Stimulated activated CD8-positive, alpha-beta memory T cell treated with anti-CD3 and anti-CD28 coated beads, Interleukin-7, amount 100 ng/mL, for 24 hours (primary cell): ENCODE data around the gene SLC4A1.

Source experiments
- DNase-seq: peaks from one replicate; pipeline ENCODE4 v3.0.0-alpha.2; 2020; ENCODE audit warnings: low read depth

The SLC4A1 gene

DNA sequence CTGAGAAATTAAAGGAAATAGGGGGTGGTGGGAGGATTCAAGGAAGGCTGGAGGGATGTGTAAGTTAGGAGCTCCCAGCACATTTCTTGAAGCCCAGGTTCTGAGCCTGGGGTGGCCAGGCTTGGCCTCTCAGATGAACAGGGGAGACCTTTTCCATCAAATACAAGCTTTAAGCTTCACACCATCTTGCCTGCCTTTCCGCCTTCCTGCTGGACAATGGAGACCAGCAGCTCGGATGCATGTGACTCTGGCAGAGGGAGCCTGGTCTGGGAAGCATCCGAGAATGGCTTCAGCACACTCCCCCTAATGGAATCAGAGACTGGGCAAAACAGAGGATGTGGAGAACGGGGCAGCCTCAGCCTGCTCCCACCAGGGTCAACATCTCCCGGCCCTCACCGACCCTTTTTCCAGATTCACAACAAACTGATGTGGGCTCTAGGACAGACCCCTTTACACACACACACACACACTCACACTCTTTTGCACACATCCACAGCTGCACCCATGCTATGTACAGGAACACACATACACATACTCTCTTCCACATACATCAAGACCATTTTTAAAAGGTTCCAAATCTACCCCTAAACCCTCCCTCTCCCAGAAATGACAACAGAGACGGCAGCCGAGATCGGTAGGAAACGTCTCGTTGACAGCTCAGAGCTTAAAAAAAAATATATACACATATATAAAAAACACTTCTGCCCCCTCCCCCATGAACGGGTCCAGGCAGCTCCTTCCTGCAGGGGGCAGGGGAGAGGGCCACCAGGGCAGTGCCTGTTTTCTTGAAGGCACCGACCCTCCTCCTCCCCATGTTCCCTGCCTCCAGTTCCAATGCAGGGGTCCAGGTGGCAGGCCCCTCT is 61.7 kb downstream of the SLC4A1 start:
- DNase-seq: no peak

DNA sequence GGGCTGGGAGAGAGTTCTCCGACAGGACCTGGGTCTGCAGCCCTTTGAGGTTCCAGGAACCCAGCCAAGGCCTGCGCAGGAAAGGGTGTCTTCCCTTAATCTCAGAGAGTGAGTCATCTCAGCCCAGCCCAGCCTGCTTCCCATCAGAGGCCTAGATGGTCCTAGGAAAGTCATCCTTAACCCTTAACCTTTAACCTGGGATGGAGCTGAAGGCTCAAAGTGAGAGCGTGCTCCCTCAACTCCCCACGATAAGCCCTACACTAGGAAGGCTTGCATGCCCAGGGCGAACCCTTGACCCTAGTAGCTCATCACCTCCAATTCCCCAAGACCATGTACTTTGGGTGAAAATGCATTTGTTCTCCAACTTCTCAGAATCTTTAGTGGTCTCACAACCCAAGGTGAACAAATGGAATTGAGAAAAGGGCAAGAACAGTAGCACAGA is 63.5 kb downstream of the SLC4A1 start:
- no peak for DNase-seq

DNA sequence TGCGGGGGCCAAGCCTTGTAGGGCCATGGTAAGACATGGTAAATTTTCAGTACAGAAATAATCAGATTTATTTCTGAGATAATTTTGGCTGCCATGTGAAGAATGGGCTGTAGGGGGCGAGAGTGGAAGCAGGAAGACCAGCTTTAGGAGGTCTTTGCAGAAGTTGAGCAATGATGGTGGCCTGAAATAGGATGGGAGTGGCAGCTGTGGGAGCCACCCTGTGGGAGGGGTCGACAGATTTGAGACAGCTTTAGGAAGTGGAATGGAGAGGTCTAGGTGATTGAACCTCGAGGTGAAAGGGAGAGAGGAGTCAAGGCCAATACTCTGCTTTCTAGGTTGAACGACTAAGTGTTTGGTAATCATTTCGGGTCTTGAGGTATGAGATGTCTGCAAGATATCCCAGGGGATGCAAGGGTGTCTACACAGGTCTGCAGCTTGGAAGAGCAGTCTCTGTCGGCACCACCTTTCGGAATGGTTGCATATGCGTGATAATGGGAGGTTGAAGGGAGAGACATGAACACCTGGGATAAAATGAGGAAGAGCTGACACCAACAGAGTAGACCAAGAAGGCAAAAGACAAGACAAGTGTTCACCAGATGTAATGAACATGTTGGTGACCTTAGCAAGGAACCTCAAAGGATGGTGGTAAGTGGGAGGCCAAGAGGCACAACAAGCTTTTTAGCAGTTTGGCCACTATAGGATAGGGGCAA is 64.0 kb downstream of the SLC4A1 start:
- DNase-seq: no peak

DNA sequence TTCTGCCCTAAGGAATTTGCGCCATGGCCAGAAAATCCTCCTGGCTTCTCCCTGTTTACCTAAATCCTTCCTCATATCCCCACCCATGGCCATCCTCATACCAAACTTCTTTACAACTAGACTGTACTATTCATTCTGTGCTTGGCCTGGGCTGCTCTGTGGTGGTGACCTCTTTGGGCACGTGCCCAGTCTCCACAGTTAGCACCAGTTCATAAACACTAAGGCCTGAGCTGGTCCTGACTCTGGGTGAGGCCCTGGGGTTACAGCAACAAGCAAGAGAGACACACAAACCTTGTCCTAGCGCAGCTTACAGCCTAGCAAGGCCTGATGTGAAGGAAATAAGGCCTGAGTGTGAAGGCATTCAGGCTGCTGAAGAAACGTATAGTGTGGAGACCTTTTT is 65.2 kb downstream of the SLC4A1 start:
- no peak for DNase-seq

DNA sequence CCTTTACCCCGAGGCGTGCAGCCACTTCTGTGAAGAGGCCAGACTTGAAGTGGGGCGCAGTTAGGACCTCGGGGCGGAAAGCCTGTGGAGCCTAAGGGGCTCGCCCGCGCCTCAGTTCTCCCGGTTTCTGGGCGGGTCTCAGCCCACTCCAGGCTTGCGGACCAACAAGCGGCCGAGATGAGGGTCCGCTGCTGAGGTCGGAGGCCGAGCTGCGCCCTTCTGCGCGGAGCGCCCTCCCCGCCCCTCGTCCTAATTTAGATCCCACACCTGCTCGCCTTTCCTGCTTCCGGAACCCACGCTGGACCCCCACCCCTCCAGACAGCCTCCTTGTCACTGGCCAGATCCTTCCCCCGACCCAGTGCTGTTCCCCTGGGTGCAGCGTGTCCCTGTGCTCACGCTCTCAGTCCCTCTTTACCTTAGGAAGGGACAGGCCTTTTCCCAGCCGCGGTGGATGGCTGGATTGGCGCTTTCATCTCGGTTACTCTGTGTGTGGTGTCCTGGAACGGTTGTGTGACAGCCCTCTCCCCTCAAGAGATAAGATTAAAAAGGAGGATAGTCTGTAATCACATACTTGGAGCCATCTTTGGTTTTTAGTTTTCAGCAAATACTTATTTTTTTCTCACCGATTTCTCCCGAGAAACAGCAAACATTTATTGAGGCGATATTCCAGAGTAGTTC is 67.3 kb downstream of the SLC4A1 start:
- DNase-seq: no peak

DNA sequence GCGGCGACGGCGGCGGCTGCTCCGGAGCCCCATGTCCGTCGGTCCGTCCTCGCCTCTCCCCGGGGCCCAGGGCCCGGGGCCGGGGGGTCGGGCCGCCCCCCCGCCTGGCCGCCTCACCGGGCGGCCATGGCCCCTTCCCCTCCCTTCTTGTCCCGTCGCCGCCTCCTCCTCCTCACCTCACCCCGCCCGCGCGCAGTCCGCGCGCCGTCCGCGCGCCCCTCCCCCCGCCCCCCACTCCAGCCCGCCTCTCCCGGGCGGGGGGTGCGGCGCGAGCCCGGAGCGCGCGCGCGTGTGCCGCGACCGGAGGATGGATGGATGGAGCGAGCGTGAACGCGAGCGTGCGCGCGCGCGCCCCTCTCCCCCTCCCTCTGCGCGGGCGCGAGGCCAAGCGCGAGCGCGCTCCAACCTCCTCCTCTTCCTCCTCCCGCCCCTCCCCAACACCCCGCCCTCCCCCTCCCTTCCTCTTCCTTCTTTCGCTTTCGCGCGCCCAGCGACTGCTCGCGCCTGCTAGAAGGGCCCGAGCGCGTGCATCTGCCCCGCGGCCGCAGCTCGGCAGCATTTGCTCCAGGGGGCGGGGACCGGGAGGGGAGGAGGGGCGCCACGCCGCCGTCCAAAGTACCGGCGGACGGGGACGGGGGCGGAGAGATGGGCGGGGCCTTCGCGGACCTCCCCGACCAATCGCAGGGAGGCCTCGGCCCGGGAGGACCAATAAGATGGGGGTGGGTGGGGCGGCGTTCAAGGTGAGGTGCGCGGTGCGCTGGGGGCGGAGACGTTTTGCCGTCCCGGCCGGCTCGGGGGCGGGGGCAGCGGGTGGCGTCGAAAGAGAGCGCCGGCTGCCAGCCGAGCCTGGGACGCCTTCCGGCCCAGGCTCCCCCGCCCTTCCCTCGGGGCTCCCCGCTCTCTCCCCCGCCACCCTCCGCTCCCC is 68.1 kb downstream of the SLC4A1 start, which contains the start of gene ATXN7L3:
TSS of gene ATXN7L3 (minus strand) at position 332 of the 925 bp plus-strand sequence. CDS start 1,814 bp downstream, outside the sequence.
- peak; percentile 100 for DNase-seq

DNA sequence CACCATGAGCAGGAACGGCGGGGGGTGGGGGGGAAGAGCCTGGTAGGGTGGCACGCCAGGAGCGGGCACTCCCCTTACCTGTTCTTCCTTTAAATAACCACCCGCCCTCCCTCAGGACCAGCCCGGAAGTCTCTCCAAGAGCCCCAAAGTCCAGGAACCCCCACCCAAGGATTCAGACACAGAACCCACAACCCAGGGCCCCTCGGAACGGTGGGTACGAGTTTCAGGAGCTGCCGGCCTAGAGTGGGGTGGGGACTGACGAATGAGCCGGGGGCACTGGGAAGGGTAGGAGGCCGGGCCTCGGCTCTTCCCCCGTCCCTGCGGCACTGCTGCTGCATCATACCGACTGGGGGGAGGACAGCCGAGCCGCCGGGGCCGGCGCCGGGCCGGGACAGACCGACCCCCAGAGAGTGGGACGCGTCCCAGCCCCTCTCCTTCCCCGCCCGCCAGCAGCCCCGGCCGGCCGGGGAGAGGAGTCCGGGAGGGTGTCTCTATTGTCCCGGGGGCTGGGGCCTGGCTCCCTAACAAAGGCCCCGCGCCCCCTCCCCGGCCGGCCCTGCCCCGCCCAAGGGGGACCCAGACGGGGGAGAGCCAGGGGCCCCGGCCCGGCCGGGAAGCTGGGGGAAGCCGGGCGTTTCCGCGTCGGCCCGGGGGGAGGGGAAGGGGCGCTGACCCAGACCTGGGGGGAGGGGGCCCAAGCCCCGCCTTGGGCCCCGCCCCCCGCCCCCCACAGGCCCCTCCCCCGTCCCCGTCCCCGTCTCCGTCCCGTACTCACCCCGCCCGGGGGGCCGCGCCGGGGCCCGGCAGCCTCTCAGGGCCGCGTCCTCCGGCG is 69.0 kb downstream of the SLC4A1 start:
- DNase-seq: no peak
